Bronchial epithelial cell (primary cell): Measurements from ENCODE around the gene CNOT6L. TPM values are rescaled to one million over a fixed set of nuclear protein-coding genes. Genes with fewer than 3 reads are reported as not detected.

Experiments
- DNase-seq: peaks from one replicate; pipeline ENCODE4 v3.0.0-alpha.2; 2010; ENCODE audit warnings: low read depth
- FAIRE-seq: peaks from 2 replicates; lab custom pipeline; 2011; peaks lifted over from hg19 to GRCh38; lab: Jason Lieb, UNC
- H3K27me3 ChIP-seq: 2 replicates; pipeline ENCODE4 v1.5.1; 2011; ENCODE audit warnings: low read length; ENCODE audit not compliant: control insufficient read depth, insufficient read depth
- H3K36me3 ChIP-seq: 2 replicates; pipeline ENCODE4 v1.5.1; 2011; ENCODE audit warnings: low read length; ENCODE audit not compliant: control insufficient read depth, insufficient read depth
- H3K4me3 ChIP-seq: 2 replicates; pipeline ENCODE4 v1.5.1; 2011; ENCODE audit warnings: mild to moderate bottlenecking, low read depth, low read length, control low read depth
- CTCF ChIP-seq: IDR thresholded peaks from 2 replicates; pipeline ENCODE4 v1.5.1; 2011; ENCODE audit warnings: mild to moderate bottlenecking, moderate library complexity, low read length, control low read depth, inconsistent platforms; ENCODE audit not compliant: insufficient read depth, severe bottlenecking
- total RNA-seq: library from RNA; depleted of rRNA; stranded (reverse); fragments of >200 nt; gene quantifications from 2 replicates; pipeline ENCODE4 v1.2.1, GENCODE V29; 2014

The CNOT6L gene
- total RNA-seq, 1 donor from 2014 or later, result 15.0 TPM

- DNase-seq (no peak), FAIRE-seq (no peak)
- Histone ChIP-seq H3K4me3 (no peak overlapping the region), H3K27me3 (no peaks in the 10 kb centered on the region), H3K36me3 (no peaks in the 10 kb centered on the region)
- no peak for TF ChIP-seq CTCF
Observed at GRCh38 chr4:77805840-77806239, 13.3 kb downstream of the CNOT6L start.

GRCh38 chr4:77804471-77804870, 14.7 kb downstream of the CNOT6L start:
- TF ChIP-seq CTCF, result no peak
- FAIRE-seq (no peak), DNase-seq (no peak)
- H3K36me3 ChIP-seq, result no peaks in the 10 kb centered on the region
- H3K27me3 ChIP-seq, result no peaks in the 10 kb centered on the region
- H3K4me3 ChIP-seq, result no peak overlapping the region

GRCh38 chr4:77802402-77802801, 16.8 kb downstream of the CNOT6L start:
- no peak for FAIRE-seq
- H3K4me3 ChIP-seq, result no peak overlapping the region
- no peak for TF ChIP-seq CTCF
- no peaks in the 10 kb centered on the region for H3K36me3 ChIP-seq
- no peaks in the 10 kb centered on the region for H3K27me3 ChIP-seq
- DNase-seq, result no peak

- no peak for DNase-seq
- Histone ChIP-seq H3K36me3 (no peaks in the 10 kb centered on the region), H3K4me3 (no peak overlapping the region), H3K27me3 (no peaks in the 10 kb centered on the region)
- no peak for TF ChIP-seq CTCF
- FAIRE-seq, result no peak
Observed at GRCh38 chr4:77801260-77801608, 17.9 kb downstream of the CNOT6L start.

GRCh38 chr4:77800483-77801259, 18.5 kb downstream of the CNOT6L start:
- H3K36me3 ChIP-seq, result no peaks in the 10 kb centered on the region
- no peaks in the 10 kb centered on the region for H3K27me3 ChIP-seq
- no peak overlapping the region for H3K4me3 ChIP-seq
- no peak for TF ChIP-seq CTCF
- FAIRE-seq (no peak), DNase-seq (peak; percentile 5)

GRCh38 chr4:77800077-77800476, 19.1 kb downstream of the CNOT6L start:
- Histone ChIP-seq H3K4me3 (no peak overlapping the region), H3K27me3 (no peaks in the 10 kb centered on the region), H3K36me3 (no peaks in the 10 kb centered on the region)
- TF ChIP-seq CTCF, result no peak
- FAIRE-seq (no peak), DNase-seq (no peak)
